ENCODE results near the gene SFTA2. TPM values are rescaled to one million over a fixed set of nuclear protein-coding genes. Genes with fewer than 3 reads are reported as not detected.
A peak's percentile ranks its signal among the peaks of the same experiment; 100 is the strongest.
"Not testable (repeated sequence)": the region's sequence is repeated elsewhere in the genome, so short reads cannot be mapped to it uniquely, and the experiment has no call there.

Gene SFTA2
- not detected for total RNA-seq
- long read RNA-seq = 0 reads

GRCh38 chr6:30931969-30932645 lies at the start of gene SFTA2:
SFTA2 (minus strand) TSS chr6:30932170; CDS start chr6:30932096, 74 bp downstream.
- intact Hi-C loops (cut with DNase I) = no loop called here
- ATAC-seq = no peak

GRCh38 chr6:30979690-30980089 lies 47.7 kb upstream of the SFTA2 start:
- ATAC-seq (no peak), DNase-seq (ENCODE audit: missing footprints) (no peak)
- intact Hi-C loops (cut with DNase I) = no loop called here

More at GRCh38 chr6:30931969-30932645, at the start of gene SFTA2:
- DNase-seq (ENCODE audit: missing footprints) = no peak

- no peak for DNase-seq (ENCODE audit: missing footprints)
- intact Hi-C loops (cut with DNase I) = no loop called here
- no peak for ATAC-seq
Measured at GRCh38 chr6:30979141-30979540, 47.2 kb upstream of the SFTA2 start.

GRCh38 chr6:30974490-30975252 lies 42.7 kb upstream of the SFTA2 start:
- intact Hi-C loops (cut with DNase I) = no loop called here
- DNase-seq (ENCODE audit: missing footprints) = no peak
- ATAC-seq = no peak

- no peak for ATAC-seq
- intact Hi-C loops (cut with DNase I) = no loop called here
- DNase-seq (ENCODE audit: missing footprints) = no peak
Measured at GRCh38 chr6:30972816-30973215, 40.8 kb upstream of the SFTA2 start.

GRCh38 chr6:30970946-30971345 lies 39.0 kb upstream of the SFTA2 start:
- ATAC-seq = no peak
- intact Hi-C loops (cut with DNase I) = no loop called here

GRCh38 chr6:30969171-30969570 lies 37.2 kb upstream of the SFTA2 start:
- intact Hi-C loops (cut with DNase I); DNase-seq (ENCODE audit: missing footprints); ATAC-seq: not testable (repeated sequence)

More at GRCh38 chr6:30970946-30971345, 39.0 kb upstream of the SFTA2 start:
- DNase-seq (ENCODE audit: missing footprints) = no peak

- DNase-seq (ENCODE audit: missing footprints) (no peak), ATAC-seq (no peak)
- intact Hi-C loops (cut with DNase I) = no loop called here
Measured at GRCh38 chr6:30966154-30966553, 34.2 kb upstream of the SFTA2 start.

- intact Hi-C loops (cut with DNase I) = no loop called here
- DNase-seq (ENCODE audit: missing footprints) (no peak), ATAC-seq (no peak)
Measured at GRCh38 chr6:30965140-30965601, 33.2 kb upstream of the SFTA2 start.

GRCh38 chr6:30964075-30964474 lies 32.1 kb upstream of the SFTA2 start:
- intact Hi-C loops (cut with DNase I) = no loop called here
- no peak for DNase-seq (ENCODE audit: missing footprints)
- no peak for ATAC-seq

- intact Hi-C loops (cut with DNase I) = no loop called here
- no peak for DNase-seq (ENCODE audit: missing footprints)
Measured at GRCh38 chr6:30963641-30964040, 31.7 kb upstream of the SFTA2 start.

GRCh38 chr6:30962716-30963115 lies 30.7 kb upstream of the SFTA2 start:
- no peak for DNase-seq (ENCODE audit: missing footprints)
- no peak for ATAC-seq
- intact Hi-C loops (cut with DNase I) = no loop called here

More at GRCh38 chr6:30963641-30964040, 31.7 kb upstream of the SFTA2 start:
- ATAC-seq = no peak

- DNase-seq (ENCODE audit: missing footprints) = no peak
- intact Hi-C loops (cut with DNase I) = no loop called here
- ATAC-seq = no peak
Measured at GRCh38 chr6:30960907-30961673, 29.1 kb upstream of the SFTA2 start.

- intact Hi-C loops (cut with DNase I) = no loop called here
- ATAC-seq (no peak), DNase-seq (ENCODE audit: missing footprints) (no peak)
Measured at GRCh38 chr6:30957716-30958115, 25.7 kb upstream of the SFTA2 start.

- intact Hi-C loops (cut with DNase I) = no loop called here
- peak; percentile 82 for DNase-seq (ENCODE audit: missing footprints)
Measured at GRCh38 chr6:30955367-30956042, 23.5 kb upstream of the SFTA2 start.

GRCh38 chr6:30954631-30955366 lies 22.8 kb upstream of the SFTA2 start:
- DNase-seq (ENCODE audit: missing footprints) (no peak), ATAC-seq (no peak)
- intact Hi-C loops (cut with DNase I) = no loop called here

More at GRCh38 chr6:30955367-30956042, 23.5 kb upstream of the SFTA2 start:
- peak; percentile 89 for ATAC-seq

GRCh38 chr6:30951907-30952469 lies 20.0 kb upstream of the SFTA2 start:
- no peak for DNase-seq (ENCODE audit: missing footprints)
- intact Hi-C loops (cut with DNase I) = no loop called here
- no peak for ATAC-seq

- no peak for ATAC-seq
- intact Hi-C loops (cut with DNase I) = no loop called here
- no peak for DNase-seq (ENCODE audit: missing footprints)
Measured at GRCh38 chr6:30948811-30949210, 16.8 kb upstream of the SFTA2 start.
